GM12801 (cell line): ENCODE measurements around the gene ADSS1.

Experiments
- CTCF ChIP-seq: IDR thresholded peaks from one replicate; pipeline ENCODE4 v1.5.1; 2011; ENCODE audit warnings: control low read depth; ENCODE audit not compliant: insufficient read length; ENCODE audit errors: extremely low read depth

The ADSS1 gene

DNA sequence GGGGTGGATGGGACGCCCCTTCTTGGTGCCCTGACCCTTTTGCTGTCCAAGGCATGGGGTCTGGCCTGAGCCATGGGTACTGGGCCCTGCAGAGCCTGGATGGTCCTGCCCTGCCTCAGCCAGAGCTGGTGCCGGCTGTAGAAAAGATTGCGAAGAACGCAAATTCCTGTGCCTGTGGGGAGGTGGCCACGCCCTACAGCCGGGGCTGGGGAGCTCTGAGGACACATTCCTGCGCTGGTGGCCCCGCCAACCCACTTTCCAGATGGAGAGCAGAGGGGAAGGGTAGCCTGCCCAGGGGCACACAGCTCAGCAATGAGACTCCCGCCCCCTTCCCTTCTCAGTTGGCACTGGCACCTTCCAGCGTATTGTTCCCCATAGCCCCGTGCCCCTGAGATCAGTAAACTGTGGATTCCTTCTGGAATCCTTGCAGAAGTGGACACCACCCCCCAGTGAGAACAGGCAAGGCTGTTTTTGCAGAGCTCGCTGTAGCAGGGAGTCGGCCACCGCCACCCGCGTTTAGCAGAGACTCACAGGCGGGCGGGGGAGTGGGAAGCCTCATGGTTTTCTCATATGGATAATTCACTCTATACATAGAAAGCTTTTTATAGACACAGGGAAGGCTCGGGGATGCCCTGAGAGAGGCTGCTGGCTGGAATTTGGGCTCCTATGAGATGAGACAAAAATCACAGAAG lies 26.0 kb upstream of the ADSS1 start:
- no peak for TF ChIP-seq CTCF

- TF ChIP-seq CTCF, result no peak
Measured at GRCh38 chr14:104698688-104699425, 25.2 kb upstream of the ADSS1 start.

DNA sequence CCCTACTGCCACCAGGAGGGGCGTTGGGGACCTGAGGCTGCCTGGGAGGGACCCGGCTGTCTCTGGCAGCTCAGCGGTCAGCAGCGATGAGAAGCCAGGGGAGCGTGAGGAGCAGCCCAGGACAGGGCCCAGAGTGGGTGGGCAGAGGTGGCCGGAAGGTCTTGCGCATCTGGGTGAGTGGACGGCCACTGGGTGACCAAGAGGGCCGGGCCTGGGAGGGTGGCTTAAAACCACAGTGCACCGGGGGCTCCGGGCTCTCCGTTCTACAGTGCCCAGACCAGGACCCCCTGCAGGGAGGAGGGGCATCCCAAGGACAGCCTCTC lies 24.6 kb upstream of the ADSS1 start:
- TF ChIP-seq CTCF, result no peak

DNA sequence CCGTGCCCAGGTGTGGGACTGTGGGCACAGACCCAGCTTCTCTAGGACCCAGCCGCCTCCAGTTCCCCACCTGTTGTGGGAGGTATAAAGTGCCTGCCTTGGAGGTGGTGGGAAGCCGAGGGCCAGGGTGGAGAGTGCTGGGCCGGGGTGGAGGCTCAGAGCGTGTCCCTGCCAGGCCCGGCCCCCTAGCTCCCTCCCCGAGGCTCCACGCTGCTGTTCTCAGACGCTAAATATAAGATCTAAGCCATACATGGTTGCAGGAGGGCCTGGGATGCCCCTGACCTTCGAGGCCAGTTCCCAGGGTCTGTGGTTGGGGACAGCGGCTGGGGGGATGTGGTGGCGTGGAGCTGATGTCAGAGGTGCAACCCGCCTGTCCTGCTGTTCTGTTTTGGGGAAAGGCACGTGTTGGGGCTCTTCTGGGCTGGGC lies 23.8 kb upstream of the ADSS1 start:
- no peak for TF ChIP-seq CTCF

GRCh38 chr14:104700747-104701217 lies 23.2 kb upstream of the ADSS1 start:
- TF ChIP-seq CTCF, result no peak

DNA sequence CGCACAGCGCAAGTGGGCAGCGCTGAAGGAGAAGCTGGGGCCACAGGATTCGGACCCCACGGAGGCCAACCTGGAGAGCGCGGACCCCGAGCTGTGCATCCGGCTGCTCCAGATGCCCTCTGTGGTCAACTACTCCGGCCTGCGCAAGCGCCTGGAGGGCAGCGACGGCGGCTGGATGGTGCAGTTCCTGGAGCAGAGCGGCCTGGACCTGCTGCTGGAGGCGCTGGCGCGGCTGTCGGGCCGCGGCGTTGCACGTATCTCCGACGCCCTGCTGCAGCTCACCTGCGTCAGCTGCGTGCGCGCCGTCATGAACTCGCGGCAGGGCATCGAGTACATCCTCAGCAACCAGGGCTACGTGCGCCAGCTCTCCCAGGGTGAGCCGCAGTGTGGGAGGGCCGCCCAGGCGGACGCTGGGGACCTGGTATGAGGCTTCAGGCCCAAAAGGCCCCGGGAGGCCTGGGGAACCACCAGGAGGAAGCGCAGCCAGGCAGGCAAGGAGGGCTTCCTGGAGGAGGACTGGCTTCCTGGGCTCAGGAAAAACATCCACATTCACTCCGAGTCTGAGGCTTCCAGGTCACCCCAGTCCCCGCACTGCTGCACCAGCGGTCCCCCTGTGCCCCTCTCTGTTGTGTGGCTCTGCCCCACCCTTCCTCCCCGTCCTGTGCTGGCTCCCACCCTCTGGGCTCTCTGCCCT lies 22.5 kb upstream of the ADSS1 start:
- no peak for TF ChIP-seq CTCF

- no peak for TF ChIP-seq CTCF
Measured at GRCh38 chr14:104702106-104702505, 21.9 kb upstream of the ADSS1 start.
